A549 (cell line): ENCODE measurements around the gene CHTF8.
"Not testable (repeated sequence)": the region's sequence is repeated elsewhere in the genome, so short reads cannot be mapped to it uniquely, and the experiment has no call there.

Experiments
- BHLHE40 ChIP-seq: IDR thresholded peaks from 2 replicates; pipeline ENCODE4 v1.6.1; 2012; ENCODE audit warnings: low read depth, low read length, inconsistent platforms
- CBX8 ChIP-seq: fragments of 200-600 bp; sonication (generic); IDR thresholded peaks from 2 replicates; pipeline ENCODE4 v1.6.1; 2016
- CEBPB ChIP-seq, 2 experiments: fragments of >200 bp in 1 of 2; sonication (Bioruptor Twin) in 1 of 2; formaldehyde crosslinking in 1 of 2; IDR thresholded peaks; 2 replicates each; pipeline ENCODE4 v1.6.1; 2012 to 2016
- EHMT2 ChIP-seq: fragments of 200-600 bp; sonication (generic); IDR thresholded peaks from 2 replicates; pipeline ENCODE4 v1.6.1; 2016; ENCODE audit warnings: antibody characterized with exemption, low read depth, mild to moderate bottlenecking, moderate library complexity
- EP300 ChIP-seq, 2 experiments: fragments of >200 bp; sonication (Bioruptor Twin); formaldehyde crosslinking; IDR thresholded peaks; 2 replicates in 1 of 2; 3 replicates in 1 of 2; pipeline ENCODE4 v1.6.1; 2016 to 2017
- ESRRA ChIP-seq: fragments of 150-350 bp; IDR thresholded peaks from 2 replicates; pipeline ENCODE4 v1.6.1; 2014; ENCODE audit warnings: mild to moderate bottlenecking, low read length, borderline replicate concordance
- MAFK ChIP-seq: fragments of 450-650 bp; IDR thresholded peaks from 2 replicates; pipeline ENCODE4 v1.6.1; 2014; ENCODE audit not compliant: partially characterized antibody
- MYC ChIP-seq: IDR thresholded peaks from 2 replicates; pipeline ENCODE4 v1.6.1; 2012; ENCODE audit warnings: mild to moderate bottlenecking, inconsistent platforms, low read length, improper control_type of control experiment, borderline replicate concordance
- NR3C1 ChIP-seq: fragments of >200 bp; sonication (Bioruptor Twin); formaldehyde crosslinking; IDR thresholded peaks from 3 replicates; pipeline ENCODE4 v1.6.1; 2017
- POLR2A ChIP-seq: IDR thresholded peaks from 2 replicates; pipeline ENCODE4 v1.6.1; 2012; ENCODE audit warnings: mild to moderate bottlenecking, low read length
- RAD21 ChIP-seq, 2 experiments: fragments of >200 bp in 1 of 2; sonication (Bioruptor Twin) in 1 of 2; formaldehyde crosslinking in 1 of 2; IDR thresholded peaks in 1 of 2; conservative IDR thresholded peaks in 1 of 2; 2 replicates in 1 of 2; 3 replicates in 1 of 2; pipeline ENCODE4 v1.6.1; 2012 to 2018; ENCODE audit warnings: inconsistent platforms in 1 of 2
- SREBF2 ChIP-seq: fragments of 450-650 bp; IDR thresholded peaks from 2 replicates; pipeline ENCODE4 v1.6.1; 2014; ENCODE audit warnings: mild to moderate bottlenecking, moderate library complexity
- TF ChIP-seq, protein P1 (sequence below): fragments of >200 bp; sonication (Bioruptor Twin); formaldehyde crosslinking; IDR thresholded peaks from 3 replicates; pipeline ENCODE4 v1.5.1; 2016

DNA sequence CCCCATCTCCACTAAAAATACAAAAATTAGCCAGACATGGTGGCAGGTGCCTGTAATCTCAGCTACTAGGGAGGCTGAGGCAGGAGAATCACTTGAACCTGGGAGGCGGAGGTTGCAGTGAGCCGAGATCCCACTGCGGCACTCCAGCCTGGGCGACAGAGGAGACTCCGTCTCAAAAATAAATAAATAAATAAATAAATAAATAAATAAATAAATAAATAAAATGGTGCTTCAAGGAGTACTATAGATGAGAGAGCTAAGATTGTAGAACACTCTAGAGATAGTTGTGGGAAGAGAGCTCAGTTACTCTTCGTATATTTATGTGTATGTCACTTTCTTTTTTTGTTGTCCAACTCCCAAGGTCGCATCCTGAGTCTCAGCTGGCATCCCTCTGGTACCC, 7.1 kb upstream of the CHTF8 start:
- TF ChIP-seq, protein P1, sequence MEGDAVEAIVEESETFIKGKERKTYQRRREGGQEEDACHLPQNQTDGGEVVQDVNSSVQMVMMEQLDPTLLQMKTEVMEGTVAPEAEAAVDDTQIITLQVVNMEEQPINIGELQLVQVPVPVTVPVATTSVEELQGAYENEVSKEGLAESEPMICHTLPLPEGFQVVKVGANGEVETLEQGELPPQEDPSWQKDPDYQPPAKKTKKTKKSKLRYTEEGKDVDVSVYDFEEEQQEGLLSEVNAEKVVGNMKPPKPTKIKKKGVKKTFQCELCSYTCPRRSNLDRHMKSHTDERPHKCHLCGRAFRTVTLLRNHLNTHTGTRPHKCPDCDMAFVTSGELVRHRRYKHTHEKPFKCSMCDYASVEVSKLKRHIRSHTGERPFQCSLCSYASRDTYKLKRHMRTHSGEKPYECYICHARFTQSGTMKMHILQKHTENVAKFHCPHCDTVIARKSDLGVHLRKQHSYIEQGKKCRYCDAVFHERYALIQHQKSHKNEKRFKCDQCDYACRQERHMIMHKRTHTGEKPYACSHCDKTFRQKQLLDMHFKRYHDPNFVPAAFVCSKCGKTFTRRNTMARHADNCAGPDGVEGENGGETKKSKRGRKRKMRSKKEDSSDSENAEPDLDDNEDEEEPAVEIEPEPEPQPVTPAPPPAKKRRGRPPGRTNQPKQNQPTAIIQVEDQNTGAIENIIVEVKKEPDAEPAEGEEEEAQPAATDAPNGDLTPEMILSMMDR = not testable (repeated sequence)
- not testable (repeated sequence) for TF ChIP-seq POLR2A; BHLHE40; ESRRA; EHMT2; CEBPB (IDR thresholded peaks at IDR 0.05); EP300 (IDR thresholded peaks at IDR 0.05); NR3C1; RAD21 (conservative IDR thresholded peaks at IDR 0.05 in 1 of 2, IDR thresholded peaks at IDR 0.05 in 1 of 2); SREBF2; MYC; MAFK; CBX8
